Natural killer cell treated with Interleukin-12 subunit alpha and Interleukin-12 subunit beta and Interleukin-15 and Interleukin-18, amount 100 ng/mL, for 72 hours (primary cell): ENCODE data around the gene ZCCHC24. TPM values are rescaled to one million over a fixed set of nuclear protein-coding genes. Genes with fewer than 3 reads are reported as not detected.

ENCODE experiments used
- ATAC-seq, 2 donors: fragments of 150-1000 bp; cut with Tn5 transposase in 1 of 2; sonication (Bioruptor Pico), chemical (Tn5 transposase) in 1 of 2; 2 replicates each; pipeline ENCODE4 v1.10.0; 2021
- DNase-seq: peaks from one replicate; pipeline ENCODE4 v3.0.0; 2022; ENCODE audit warnings: low spot score
- H3K27ac Mint-ChIP-seq, 2 donors: 1 replicate in 1 of 2; 2 replicates in 1 of 2; pipeline ENCODE4 v1.8.0; 2022; ENCODE audit warnings: mixed read lengths in 2 of 2, mild to moderate bottlenecking in 1 of 2, moderate library complexity in 1 of 2
- H3K27me3 Mint-ChIP-seq, 2 donors: 1 replicate in 1 of 2; 2 replicates in 1 of 2; pipeline ENCODE4 v1.8.0; 2022; ENCODE audit warnings: mixed read lengths in 2 of 2
- H3K36me3 Mint-ChIP-seq: one replicate; pipeline ENCODE4 v1.8.0; 2022; ENCODE audit warnings: mixed read lengths
- H3K4me1 Mint-ChIP-seq, 2 donors: 1 replicate in 1 of 2; 2 replicates in 1 of 2; pipeline ENCODE4 v1.8.0; 2022; ENCODE audit warnings: low read depth in 2 of 2, mixed read lengths in 2 of 2, mild to moderate bottlenecking in 1 of 2
- H3K4me3 Mint-ChIP-seq: one replicate; pipeline ENCODE4 v1.8.0; 2022; ENCODE audit warnings: mixed read lengths
- H3K9me3 Mint-ChIP-seq: 2 replicates; pipeline ENCODE4 v1.8.0; 2022; ENCODE audit warnings: mixed read lengths
- total RNA-seq, 2 donors: library from RNA; stranded (reverse); gene quantifications; one replicate each; pipeline ENCODE4 v1.2.3, GENCODE V29; 2022

ZCCHC24 gene
- total RNA-seq, 2 donors from 2014 or later: 0.73 to 1.3 TPM

DNA sequence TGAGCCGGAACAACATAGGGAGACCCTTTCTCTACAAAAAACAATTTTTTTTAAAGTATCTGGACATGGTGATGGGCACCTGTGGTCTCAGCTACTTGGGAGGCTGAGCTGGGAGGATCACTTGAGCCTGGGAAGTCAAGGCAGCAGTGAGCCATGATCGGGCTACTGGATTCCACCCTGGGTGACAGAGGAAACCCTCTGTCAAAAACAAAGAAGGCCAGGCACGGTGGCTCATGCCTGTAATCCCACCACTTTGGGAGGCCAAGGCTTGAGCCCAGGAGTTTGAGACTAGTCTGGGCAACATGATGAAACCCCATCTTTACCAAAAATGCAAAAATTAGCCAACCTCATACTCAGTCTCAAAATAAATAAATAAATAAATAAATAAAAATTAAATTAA is 19.9 kb upstream of the ZCCHC24 start:
- H3K4me3 Mint-ChIP-seq: no peak overlapping the region
- ATAC-seq: no peak
- no peak for DNase-seq
- H3K4me1 Mint-ChIP-seq: peaks cover 0 to 2% of the 10 kb centered on the region in 2 donors
- H3K27ac Mint-ChIP-seq: no peak overlapping the region
- H3K36me3 Mint-ChIP-seq: no peaks in the 10 kb centered on the region
- H3K27me3 Mint-ChIP-seq: peaks cover 0 to 2% of the 10 kb centered on the region in 2 donors
- no peaks in the 10 kb centered on the region for H3K9me3 Mint-ChIP-seq

DNA sequence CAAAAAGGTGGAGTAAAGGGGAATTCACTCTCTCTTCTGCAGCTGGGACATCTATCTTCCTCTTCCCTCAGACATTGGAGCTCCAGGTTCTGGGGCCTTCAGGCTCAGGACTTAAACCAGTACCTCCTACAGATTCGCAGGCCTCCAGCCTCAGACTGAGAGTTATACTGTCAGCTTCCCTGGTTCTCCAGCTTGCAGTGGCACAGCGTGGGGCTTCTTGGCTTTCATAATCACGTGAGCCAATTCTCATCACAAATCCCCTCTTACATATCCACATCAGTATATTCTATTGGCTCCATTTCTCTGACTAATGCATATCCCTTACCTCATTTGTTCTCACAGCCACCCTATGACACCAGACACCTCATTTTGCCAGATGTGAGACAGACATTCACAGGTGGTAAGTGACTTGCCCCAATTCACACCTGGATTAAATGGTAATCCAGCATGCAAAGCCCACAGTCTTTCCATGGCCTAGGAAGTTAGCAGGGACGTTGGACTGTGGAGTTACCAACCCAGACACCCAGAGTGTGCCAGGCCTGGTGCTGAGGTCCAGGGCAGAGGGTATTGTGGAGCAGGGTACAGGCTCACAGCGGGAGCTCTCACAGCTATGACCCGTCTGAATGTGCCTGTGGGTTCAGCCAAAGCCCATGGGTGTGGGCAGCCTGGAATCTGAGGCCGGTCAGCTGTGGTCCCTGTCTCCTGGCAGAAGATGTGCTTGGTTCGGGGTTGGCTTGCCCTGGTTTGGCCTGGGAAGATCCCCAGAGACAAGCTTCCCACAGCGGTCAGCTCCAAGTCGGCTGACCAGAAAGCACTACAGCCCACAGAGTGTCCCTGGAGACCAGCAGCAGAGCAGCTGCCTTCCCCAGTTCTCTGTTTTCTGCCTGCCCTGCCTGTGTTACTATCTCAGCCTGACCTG is 18.4 kb upstream of the ZCCHC24 start:
- ATAC-seq (no peak), DNase-seq (no peak)
- Mint-ChIP-seq H3K27me3 (peaks cover 0 to 4% of the 10 kb centered on the region in 2 donors), H3K4me3 (no peak overlapping the region), H3K36me3 (no peaks in the 10 kb centered on the region), H3K27ac (no peak overlapping the region), H3K9me3 (no peaks in the 10 kb centered on the region), H3K4me1 (peaks cover 0 to 2% of the 10 kb centered on the region in 2 donors)

- no peak overlapping the region for H3K27ac Mint-ChIP-seq
- DNase-seq (no peak), ATAC-seq (no peak)
- no peaks in the 10 kb centered on the region for H3K9me3 Mint-ChIP-seq
- H3K36me3 Mint-ChIP-seq: no peaks in the 10 kb centered on the region
- no peak overlapping the region for H3K4me3 Mint-ChIP-seq
- peaks cover 6 to 9% of the 10 kb centered on the region in 2 donors for H3K27me3 Mint-ChIP-seq
- no peaks in the 10 kb centered on the region for H3K4me1 Mint-ChIP-seq
Measured at GRCh38 chr10:79460687-79461086, 15.3 kb upstream of the ZCCHC24 start.

DNA sequence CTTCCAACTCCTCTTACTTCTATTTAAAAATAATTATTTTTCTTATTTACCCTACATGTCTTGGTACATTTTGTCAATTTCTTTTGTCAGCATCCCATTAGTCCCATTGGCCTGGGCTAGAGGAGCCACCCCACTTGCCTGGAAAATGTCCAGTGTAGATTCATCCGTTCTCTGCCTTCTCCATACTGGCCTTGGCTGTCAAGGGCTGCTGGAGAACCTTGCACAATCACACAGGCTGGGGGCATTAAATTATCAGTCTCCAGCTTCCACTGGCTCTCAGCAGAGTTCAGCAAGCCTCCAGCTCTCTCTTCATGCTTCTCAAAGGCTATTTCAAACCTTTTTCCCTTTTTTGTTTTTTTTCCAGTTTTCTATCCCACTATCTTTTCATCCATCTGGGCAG is 13.8 kb upstream of the ZCCHC24 start:
- Mint-ChIP-seq H3K36me3 (no peaks in the 10 kb centered on the region), H3K4me1 (no peaks in the 10 kb centered on the region), H3K9me3 (no peaks in the 10 kb centered on the region), H3K27me3 (peaks cover 10% of the 10 kb centered on the region in 2 donors), H3K27ac (no peak overlapping the region), H3K4me3 (no peak overlapping the region)
- no peak for ATAC-seq
- no peak for DNase-seq

DNA sequence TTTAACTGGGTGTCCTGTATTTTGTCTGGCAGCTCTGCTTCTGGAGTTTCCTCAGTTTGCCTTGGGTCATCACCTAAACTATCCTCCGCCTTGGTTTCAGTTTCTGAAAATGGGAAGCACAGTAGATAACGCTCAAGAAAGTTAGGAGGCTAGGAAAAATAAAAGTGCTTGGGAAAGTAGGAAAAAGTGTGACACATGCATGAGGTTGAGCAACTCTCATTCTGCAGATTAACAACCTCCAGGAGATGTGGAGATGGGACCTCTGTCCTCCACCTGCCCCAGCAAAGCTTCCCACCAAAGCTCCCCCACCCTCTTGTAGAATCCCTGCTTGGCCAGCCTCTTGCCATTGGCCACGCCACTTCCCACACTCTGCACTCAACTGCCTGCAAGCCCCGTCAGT is 13.1 kb upstream of the ZCCHC24 start:
- Mint-ChIP-seq H3K4me1 (no peaks in the 10 kb centered on the region), H3K9me3 (no peaks in the 10 kb centered on the region), H3K36me3 (no peaks in the 10 kb centered on the region), H3K4me3 (no peak overlapping the region), H3K27me3 (peaks cover 10 to 12% of the 10 kb centered on the region in 2 donors), H3K27ac (no peak overlapping the region)
- ATAC-seq (no peak), DNase-seq (no peak)

- Mint-ChIP-seq H3K4me1 (no peaks in the 10 kb centered on the region), H3K4me3 (no peak overlapping the region), H3K27ac (no peak overlapping the region), H3K36me3 (no peaks in the 10 kb centered on the region), H3K9me3 (no peaks in the 10 kb centered on the region), H3K27me3 (peaks cover 10 to 13% of the 10 kb centered on the region in 2 donors)
- ATAC-seq (no peak), DNase-seq (peak; percentile 56)
Measured at GRCh38 chr10:79457256-79457785, 11.9 kb upstream of the ZCCHC24 start.

DNA sequence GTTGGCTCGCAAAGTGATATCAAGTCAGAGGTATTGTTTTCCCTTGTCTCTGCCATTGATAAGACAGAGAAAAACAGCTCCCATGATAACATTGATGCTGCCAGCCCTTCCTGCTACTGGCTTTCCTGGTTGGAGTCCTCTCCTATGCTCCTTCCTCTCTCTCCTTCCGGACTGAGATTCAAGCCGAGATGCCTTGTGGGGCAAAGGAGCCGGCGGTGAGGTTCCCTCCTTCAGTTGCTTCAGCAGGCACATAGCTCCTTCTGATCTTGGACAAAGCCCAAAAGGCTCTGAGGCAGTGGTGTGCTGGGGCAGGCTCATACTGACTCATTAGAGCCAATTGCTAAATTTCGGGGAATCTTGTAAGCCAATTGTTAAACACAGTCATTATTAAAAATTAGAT is 8.8 kb upstream of the ZCCHC24 start:
- Mint-ChIP-seq H3K36me3 (no peaks in the 10 kb centered on the region), H3K4me1 (no peaks in the 10 kb centered on the region), H3K4me3 (no peak overlapping the region), H3K27ac (no peak overlapping the region), H3K9me3 (no peaks in the 10 kb centered on the region), H3K27me3 (peaks cover 10 to 13% of the 10 kb centered on the region in 2 donors)
- DNase-seq (peak; percentile 25), ATAC-seq (no peak)

- DNase-seq (no peak), ATAC-seq (no peak)
- H3K27me3 Mint-ChIP-seq: peaks cover 8 to 10% of the 10 kb centered on the region in 2 donors
- H3K4me1 Mint-ChIP-seq: no peaks in the 10 kb centered on the region
- no peak overlapping the region for H3K4me3 Mint-ChIP-seq
- H3K36me3 Mint-ChIP-seq: no peaks in the 10 kb centered on the region
- H3K27ac Mint-ChIP-seq: no peak overlapping the region
- no peaks in the 10 kb centered on the region for H3K9me3 Mint-ChIP-seq
Measured at GRCh38 chr10:79453392-79453791, 8.0 kb upstream of the ZCCHC24 start.

GRCh38 chr10:79452174-79452611 is 6.8 kb upstream of the ZCCHC24 start:
- no peaks in the 10 kb centered on the region for H3K9me3 Mint-ChIP-seq
- H3K27ac Mint-ChIP-seq: no peak overlapping the region
- no peak overlapping the region for H3K4me3 Mint-ChIP-seq
- ATAC-seq (no peak), DNase-seq (no peak)
- H3K36me3 Mint-ChIP-seq: no peaks in the 10 kb centered on the region
- no peaks in the 10 kb centered on the region for H3K4me1 Mint-ChIP-seq
- peaks cover 8 to 10% of the 10 kb centered on the region in 2 donors for H3K27me3 Mint-ChIP-seq

GRCh38 chr10:79451046-79451699 is 5.7 kb upstream of the ZCCHC24 start:
- Mint-ChIP-seq H3K4me3 (no peak overlapping the region), H3K36me3 (no peaks in the 10 kb centered on the region), H3K27me3 (peaks cover 8 to 9% of the 10 kb centered on the region in 2 donors), H3K27ac (no peak overlapping the region), H3K4me1 (peaks cover 6 to 8% of the 10 kb centered on the region in 2 donors), H3K9me3 (no peaks in the 10 kb centered on the region)
- ATAC-seq (no peak), DNase-seq (no peak)

DNA sequence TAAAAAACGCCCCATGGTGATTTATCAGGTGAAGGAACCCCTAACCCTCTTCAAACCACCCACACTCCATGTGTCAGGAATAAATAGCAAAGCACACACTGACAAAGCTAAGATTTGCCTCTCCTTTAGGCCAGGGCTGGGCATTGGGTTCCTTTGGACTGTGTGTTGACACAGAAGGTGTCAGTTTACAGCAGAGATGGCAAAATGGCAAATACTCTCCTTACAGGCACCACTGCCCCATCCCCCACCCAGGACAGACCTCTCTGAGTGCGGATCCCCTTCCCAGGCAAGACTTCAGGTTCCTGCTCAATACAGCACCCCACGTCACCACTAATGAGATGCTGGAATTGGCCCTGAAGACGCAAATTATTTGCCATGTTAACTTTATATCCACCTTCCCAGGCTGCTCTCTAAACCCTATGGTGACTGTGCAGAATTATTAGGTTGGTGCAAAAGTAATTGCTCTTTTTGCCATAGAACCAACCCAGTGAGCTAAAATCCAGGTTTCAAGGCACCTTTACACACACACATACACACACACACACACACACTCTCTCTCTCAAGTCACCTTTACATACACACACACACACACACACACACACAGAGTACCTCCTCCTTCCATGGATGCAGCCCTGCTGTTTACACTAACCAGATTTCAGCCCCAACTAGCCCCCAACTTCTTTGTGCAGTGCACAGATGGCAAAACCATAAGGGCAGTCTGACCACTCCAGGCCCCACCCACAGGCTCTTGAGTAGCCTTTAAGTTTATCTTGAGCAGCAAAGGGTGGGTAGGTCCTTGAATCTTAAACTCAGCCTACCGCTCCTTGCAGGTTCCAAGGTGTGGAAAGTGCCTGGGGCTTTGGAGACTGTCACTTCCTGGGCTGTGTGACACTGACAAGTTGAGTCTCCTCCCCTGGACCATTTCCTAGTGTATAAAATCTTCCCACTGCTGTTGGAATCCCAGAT is 4.0 kb upstream of the ZCCHC24 start:
- DNase-seq (no peak), ATAC-seq (no peak)
- H3K36me3 Mint-ChIP-seq: no peaks in the 10 kb centered on the region
- H3K9me3 Mint-ChIP-seq: no peaks in the 10 kb centered on the region
- no peak overlapping the region for H3K27ac Mint-ChIP-seq
- H3K4me3 Mint-ChIP-seq: no peak overlapping the region
- H3K4me1 Mint-ChIP-seq: peaks cover 13 to 14% of the 10 kb centered on the region in 2 donors
- peaks cover 0 to 3% of the 10 kb centered on the region in 2 donors for H3K27me3 Mint-ChIP-seq

GRCh38 chr10:79448732-79449049 is 3.3 kb upstream of the ZCCHC24 start:
- Mint-ChIP-seq H3K27me3 (peaks cover 0 to 6% of the 10 kb centered on the region in 2 donors), H3K4me3 (no peak overlapping the region), H3K9me3 (no peaks in the 10 kb centered on the region), H3K4me1 (peaks cover 20 to 22% of the 10 kb centered on the region in 2 donors), H3K27ac (no peak overlapping the region), H3K36me3 (no peaks in the 10 kb centered on the region)
- DNase-seq (no peak), ATAC-seq (no peak)
